ENCODE results near the gene IGSF21.

GRCh38 chr1:18124977-18125376, 17.4 kb downstream of the IGSF21 start:
- TF ChIP-seq JUN (IDR thresholded peaks at IDR 0.05; ENCODE audit: low read depth, low read length) (no peak), SP1 (IDR thresholded peaks at IDR 0.05; ENCODE audit: low read depth, low read length) (no peak), CBX5 (IDR thresholded peaks at IDR 0.05; ENCODE audit: low read depth, low read length) (no peak)
